Heart left ventricle (tissue), 16 donors: ENCODE results near the gene FGF14. TPM values are rescaled to one million over a fixed set of nuclear protein-coding genes. Genes with fewer than 3 reads are reported as not detected.
"Not testable (repeated sequence)": the region's sequence is repeated elsewhere in the genome, so short reads cannot be mapped to it uniquely, and the experiment has no call there.

Experiments used
- ATAC-seq, 4 donors: fragments of 200-7000 bp; cut with Tn5 transposase; one replicate each; pipeline ENCODE4 v1.9.1; 2020 to 2022; ENCODE audit warnings: moderate library complexity in 4 of 4, mild to moderate bottlenecking in 3 of 4, moderate number of reproducible peaks in 1 of 4
- DNase-seq, 5 donors: peaks; one replicate each; pipeline ENCODE4 v3.0.0-alpha.2; 2020
- H3K27ac ChIP-seq, 12 donors: fragments of 200-600 bp; sonication (generic) in 4 of 12; one replicate each; pipeline versions ENCODE4 v1.5.0 to v1.8.0; 2016 to 2022; ENCODE audit warnings: mild to moderate bottlenecking in 2 of 12
- H3K27me3 ChIP-seq, 9 donors: fragments of 200-600 bp; sonication (generic) in 2 of 9; one replicate each; pipeline versions ENCODE4 v1.5.1 to v1.8.0; 2016 to 2022; ENCODE audit warnings: mild to moderate bottlenecking in 3 of 9
- H3K36me3 ChIP-seq, 9 donors: fragments of 200-600 bp; sonication (generic) in 2 of 9; one replicate each; pipeline versions ENCODE4 v1.5.0 to v1.8.0; 2018 to 2022; ENCODE audit warnings: mild to moderate bottlenecking in 2 of 9
- H3K4me1 ChIP-seq, 12 donors: fragments of 200-600 bp; sonication (generic) in 4 of 12; one replicate each; pipeline versions ENCODE4 v1.5.0 to v1.8.0; 2016 to 2022; ENCODE audit warnings: mild to moderate bottlenecking in 3 of 12
- H3K4me3 ChIP-seq, 12 donors: fragments of 200-600 bp; sonication (generic) in 4 of 12; one replicate each; pipeline versions ENCODE4 v1.5.0 to v1.8.0; 2017 to 2022; ENCODE audit warnings: mild to moderate bottlenecking in 9 of 12, moderate library complexity in 4 of 12
- H3K9me3 ChIP-seq, 12 donors: fragments of 200-600 bp; sonication (generic) in 4 of 12; one replicate each; pipeline versions ENCODE4 v1.5.0 to v1.8.0; 2016 to 2022; ENCODE audit warnings: mild to moderate bottlenecking in 1 of 12
- CTCF ChIP-seq, 12 donors: fragments of 200-600 bp; sonication (generic) in 4 of 12; IDR thresholded peaks; one replicate each; pipeline versions ENCODE4 v1.5.0 to v1.8.0; 2018 to 2022; ENCODE audit warnings: antibody characterized with exemption in 12 of 12, mild to moderate bottlenecking in 5 of 12
- POLR2A ChIP-seq, 2 donors: fragments of 450-650 bp; IDR thresholded peaks; one replicate each; pipeline ENCODE4 v1.6.1; 2017; ENCODE audit warnings: antibody characterized with exemption in 2 of 2, mild to moderate bottlenecking in 2 of 2, moderate library complexity in 2 of 2
- WGBS, 4 donors: extraction: QIAGEN DNeasy Blood & Tissue Kit in 2 of 4; methylation state at CpG; one replicate each; pipeline versions ENCODE4 v1.1.5 to v1.1.7; 2013 to 2018; 5-methylcytosine and 5-hydroxymethylcytosine counted together
- intact Hi-C, 10 donors: fragments of 100-400 bp; cut with DNase I; formaldehyde crosslinking; loops; one replicate each; pipeline versions ENCODE4 v1.11.1 to v1.14.2; 2022
- polyA plus RNA-seq, 2 donors: library from polyadenylated mRNA; stranded (reverse); fragments of 200-250 nt; gene quantifications; one replicate each; pipeline ENCODE4 v1.2.3, GENCODE V29; 2013
- total RNA-seq, 9 donors: library from RNA; depleted of rRNA in 2 of 9; stranded (reverse); fragments of >200 nt in 2 of 9; fragmentation: NEBNext Ultra II Directional in 3 of 9; extraction: Animal tissue kit (Norgen Biotek cat#: 25700) in 3 of 9; gene quantifications; one replicate each; pipeline versions ENCODE4 v1.1.0 to v1.2.4, GENCODE V29; 2016 to 2023
- donor health status: ischemic (EF 13 %, LVEDD 7.1; RV severe dilation, severe dysfunction).
- donor health status: healthy with polysubstance abuse.
- donor health status: DM: no; HTN: yes; CAD: no.
- donor health status: DM: no; HTN: no; CAD: no.
- donor health status: ischemic (EF 25% LVEDD 6.9; RV normal size, moderate dysfunction).
- donor health status: ischemic (EF 25% LVEDD 5.7; RV mildly dilated, moderate dysfunction).
- donor health status: healthy.
- donor health status: DM: yes; HTN: yes; CAD: no.
- donor health status: ischemic (EF 35%, LVEDD 5.7; RV mildly dilated, moderate dysfunction).
- donor health status: nonischemic (EF 11% LVEDD 7.7; RV severe dilation, severe dysfunction).
- donor health status: DM: yes; HTN: yes; CAD: no.
- donor health status: PGD.
- donor health status: ischemic (EF 29% LVEDD 5.4; RV normal size, mild dysfunction).
- donor health status: nonischemic (EF 23%, LVEDD 6.1; RV moderate dilation, normal function).

FGF14 gene
- total and polyA plus RNA-seq, 11 donors: 0.14 to 6.3 (median 3.9) TPM

DNA sequence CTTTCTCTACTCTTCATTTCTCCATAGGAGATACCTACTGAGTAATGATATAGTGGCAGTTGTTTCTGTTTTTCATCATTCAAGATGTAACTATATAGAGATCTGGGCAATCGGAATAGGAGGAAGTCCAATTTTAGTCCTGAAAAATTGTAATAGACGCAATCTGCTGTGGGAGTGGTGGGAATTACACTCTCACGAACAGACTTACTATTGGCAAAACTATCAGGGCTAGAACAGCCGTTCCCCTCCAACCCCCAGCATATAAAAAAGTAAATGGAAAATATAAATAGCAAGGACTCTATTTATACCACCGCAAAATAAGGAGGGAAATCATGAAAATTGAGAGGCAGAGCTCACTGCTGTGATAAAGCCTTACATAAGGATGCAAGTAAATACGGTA lies 330.1 kb downstream of the FGF14 start:
- TF ChIP-seq POLR2A (IDR thresholded peaks at IDR 0.05) (no peak), CTCF (IDR thresholded peaks at IDR 0.05) (no peak)
- Histone ChIP-seq H3K9me3 (no peaks in the 10 kb centered on the region), H3K4me1 (no peaks in the 10 kb centered on the region), H3K27me3 (no peaks in the 10 kb centered on the region), H3K27ac (no peak overlapping the region), H3K4me3 (no peak overlapping the region), H3K36me3 (no peaks in the 10 kb centered on the region)
- DNase-seq: no peak
- intact Hi-C loops: no loop called here
- ATAC-seq: no peak
- 82 to 87% (median 86%) methylated on average over 6 of the region's 6 CpGs for WGBS, 4 donors

- 85 to 92% (median 91%) methylated on average over 11 to 27 of the region's 28 CpGs for WGBS, 4 donors
- H3K9me3 ChIP-seq, H3K4me1 ChIP-seq, ATAC-seq, H3K36me3 ChIP-seq, DNase-seq, H3K27me3 ChIP-seq, H3K27ac ChIP-seq, H3K4me3 ChIP-seq, intact Hi-C loops: not testable (repeated sequence)
These were observed 333.5 kb downstream of the FGF14 start for GRCh38 chr13:102068323-102068722.

DNA sequence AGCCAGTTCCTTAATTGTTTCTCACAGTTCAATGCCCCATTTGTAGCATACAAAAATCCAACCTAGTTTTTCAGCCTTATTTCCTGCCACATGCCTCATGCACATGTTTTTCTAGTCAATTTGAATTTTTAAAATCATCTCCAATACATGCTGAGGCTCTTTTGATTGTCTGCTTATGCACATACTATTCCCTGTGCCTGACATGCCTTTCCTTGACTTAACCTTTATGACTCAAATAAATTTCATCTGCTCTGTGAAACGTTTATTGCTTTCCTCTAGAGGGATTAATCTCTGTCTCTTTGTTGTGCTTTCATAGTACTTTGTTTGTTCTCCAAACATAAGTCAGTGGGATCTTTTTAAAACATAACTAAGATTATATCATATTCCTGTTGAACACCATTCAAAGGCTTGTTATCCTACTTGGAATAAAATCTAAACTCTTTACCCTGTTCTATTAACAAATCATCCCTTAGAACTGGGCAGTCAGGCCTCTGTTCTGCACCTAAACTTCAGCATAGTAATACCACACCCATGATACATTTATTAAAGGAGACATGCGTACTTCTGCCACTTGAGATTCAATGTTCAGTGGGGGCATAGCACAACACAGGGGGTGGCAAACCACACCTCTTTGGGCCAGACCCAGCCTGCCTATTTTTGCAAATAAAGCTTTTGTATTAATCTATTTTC lies 346.6 kb downstream of the FGF14 start:
- Histone ChIP-seq H3K36me3 (no peaks in the 10 kb centered on the region), H3K27ac (no peak overlapping the region), H3K9me3 (peaks cover 0 to 42% (median 23%) of the 10 kb centered on the region in 12 donors), H3K4me3 (no peak overlapping the region), H3K27me3 (no peaks in the 10 kb centered on the region), H3K4me1 (no peaks in the 10 kb centered on the region)
- TF ChIP-seq CTCF (IDR thresholded peaks at IDR 0.05): no peak
- no peak for TF ChIP-seq POLR2A (IDR thresholded peaks at IDR 0.05)
- DNase-seq (no peak), ATAC-seq (no peak)
- WGBS, 4 donors: 46 to 55% (median 50%) methylated on average over 2 of the region's 2 CpGs
- intact Hi-C loops: no loop called here

GRCh38 chr13:102049853-102050252 lies 352.0 kb downstream of the FGF14 start:
- ATAC-seq (no peak), DNase-seq (no peak)
- H3K27ac ChIP-seq: no peak overlapping the region
- H3K36me3 ChIP-seq: no peaks in the 10 kb centered on the region
- intact Hi-C loops: no loop called here
- WGBS, 4 donors: 75 to 82% (median 78%) methylated on average over 1 of the region's 1 CpG
- no peak overlapping the region for H3K4me3 ChIP-seq
- H3K4me1 ChIP-seq: no peaks in the 10 kb centered on the region
- TF ChIP-seq POLR2A (IDR thresholded peaks at IDR 0.05) (no peak), CTCF (IDR thresholded peaks at IDR 0.05) (no peak)
- H3K27me3 ChIP-seq: no peaks in the 10 kb centered on the region
- H3K9me3 ChIP-seq: peaks cover 0 to 46% (median 21%) of the 10 kb centered on the region in 12 donors

DNA sequence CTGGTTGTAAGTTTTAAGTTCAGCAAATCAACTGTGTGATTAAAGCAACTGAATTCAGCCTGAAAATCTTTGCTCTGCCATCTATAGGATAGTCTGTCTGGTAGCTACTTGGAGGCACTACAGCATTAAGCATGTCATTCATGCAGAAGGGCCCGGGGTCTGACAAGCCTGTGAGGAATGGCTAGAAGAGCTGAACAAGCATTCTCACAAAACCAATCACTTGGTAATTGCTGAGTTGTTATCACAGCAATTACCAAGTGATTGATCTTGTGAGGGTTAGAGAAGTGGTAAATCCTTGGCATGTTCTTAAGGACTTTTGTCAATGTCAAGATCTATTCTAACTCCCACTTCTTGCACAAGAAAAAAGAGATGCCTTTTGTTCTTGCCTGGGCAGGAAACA lies 356.1 kb downstream of the FGF14 start:
- TF ChIP-seq CTCF (IDR thresholded peaks at IDR 0.05) (no peak), POLR2A (IDR thresholded peaks at IDR 0.05) (no peak)
- no peak overlapping the region for H3K27ac ChIP-seq
- peaks cover 0 to 10% (median 0%) of the 10 kb centered on the region in 12 donors for H3K9me3 ChIP-seq
- H3K4me3 ChIP-seq: no peak overlapping the region
- ATAC-seq (no peak), DNase-seq (no peak)
- H3K4me1 ChIP-seq: no peaks in the 10 kb centered on the region
- 13 to 43% (median 37%) methylated on average over 1 of the region's 1 CpG for WGBS, 4 donors
- no peaks in the 10 kb centered on the region for H3K27me3 ChIP-seq
- intact Hi-C loops: no loop called here
- H3K36me3 ChIP-seq: no peaks in the 10 kb centered on the region
